ENCODE results near the gene ANKRD11.

DNA sequence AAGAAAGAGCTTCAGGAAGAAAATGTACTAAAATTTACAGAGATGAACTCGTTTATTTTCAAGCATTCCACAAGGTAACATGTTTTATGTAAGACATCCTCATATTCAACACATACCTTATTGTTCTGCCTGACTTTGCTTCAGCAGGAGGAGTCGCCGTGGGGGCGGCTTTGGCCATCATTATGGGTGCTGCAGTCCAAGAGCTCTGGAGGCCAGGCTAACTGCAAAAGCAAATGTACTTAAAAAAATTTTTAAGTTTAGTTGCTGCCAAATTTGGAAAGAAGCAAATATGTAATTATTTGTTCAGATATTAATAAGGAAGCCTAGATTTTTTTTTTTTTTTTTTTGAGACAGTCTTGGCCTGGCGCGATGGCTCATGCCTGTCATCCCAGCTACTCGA, 13.7 kb upstream of the ANKRD11 start:
- TF ChIP-seq, protein P1, sequence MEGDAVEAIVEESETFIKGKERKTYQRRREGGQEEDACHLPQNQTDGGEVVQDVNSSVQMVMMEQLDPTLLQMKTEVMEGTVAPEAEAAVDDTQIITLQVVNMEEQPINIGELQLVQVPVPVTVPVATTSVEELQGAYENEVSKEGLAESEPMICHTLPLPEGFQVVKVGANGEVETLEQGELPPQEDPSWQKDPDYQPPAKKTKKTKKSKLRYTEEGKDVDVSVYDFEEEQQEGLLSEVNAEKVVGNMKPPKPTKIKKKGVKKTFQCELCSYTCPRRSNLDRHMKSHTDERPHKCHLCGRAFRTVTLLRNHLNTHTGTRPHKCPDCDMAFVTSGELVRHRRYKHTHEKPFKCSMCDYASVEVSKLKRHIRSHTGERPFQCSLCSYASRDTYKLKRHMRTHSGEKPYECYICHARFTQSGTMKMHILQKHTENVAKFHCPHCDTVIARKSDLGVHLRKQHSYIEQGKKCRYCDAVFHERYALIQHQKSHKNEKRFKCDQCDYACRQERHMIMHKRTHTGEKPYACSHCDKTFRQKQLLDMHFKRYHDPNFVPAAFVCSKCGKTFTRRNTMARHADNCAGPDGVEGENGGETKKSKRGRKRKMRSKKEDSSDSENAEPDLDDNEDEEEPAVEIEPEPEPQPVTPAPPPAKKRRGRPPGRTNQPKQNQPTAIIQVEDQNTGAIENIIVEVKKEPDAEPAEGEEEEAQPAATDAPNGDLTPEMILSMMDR (IDR thresholded peaks at IDR 0.05), result no peak
- TF ChIP-seq POLR2AphosphoS5 (IDR thresholded peaks at IDR 0.05; ENCODE audit: low read depth, low read length), result no peak
- TF ChIP-seq, protein P2, sequence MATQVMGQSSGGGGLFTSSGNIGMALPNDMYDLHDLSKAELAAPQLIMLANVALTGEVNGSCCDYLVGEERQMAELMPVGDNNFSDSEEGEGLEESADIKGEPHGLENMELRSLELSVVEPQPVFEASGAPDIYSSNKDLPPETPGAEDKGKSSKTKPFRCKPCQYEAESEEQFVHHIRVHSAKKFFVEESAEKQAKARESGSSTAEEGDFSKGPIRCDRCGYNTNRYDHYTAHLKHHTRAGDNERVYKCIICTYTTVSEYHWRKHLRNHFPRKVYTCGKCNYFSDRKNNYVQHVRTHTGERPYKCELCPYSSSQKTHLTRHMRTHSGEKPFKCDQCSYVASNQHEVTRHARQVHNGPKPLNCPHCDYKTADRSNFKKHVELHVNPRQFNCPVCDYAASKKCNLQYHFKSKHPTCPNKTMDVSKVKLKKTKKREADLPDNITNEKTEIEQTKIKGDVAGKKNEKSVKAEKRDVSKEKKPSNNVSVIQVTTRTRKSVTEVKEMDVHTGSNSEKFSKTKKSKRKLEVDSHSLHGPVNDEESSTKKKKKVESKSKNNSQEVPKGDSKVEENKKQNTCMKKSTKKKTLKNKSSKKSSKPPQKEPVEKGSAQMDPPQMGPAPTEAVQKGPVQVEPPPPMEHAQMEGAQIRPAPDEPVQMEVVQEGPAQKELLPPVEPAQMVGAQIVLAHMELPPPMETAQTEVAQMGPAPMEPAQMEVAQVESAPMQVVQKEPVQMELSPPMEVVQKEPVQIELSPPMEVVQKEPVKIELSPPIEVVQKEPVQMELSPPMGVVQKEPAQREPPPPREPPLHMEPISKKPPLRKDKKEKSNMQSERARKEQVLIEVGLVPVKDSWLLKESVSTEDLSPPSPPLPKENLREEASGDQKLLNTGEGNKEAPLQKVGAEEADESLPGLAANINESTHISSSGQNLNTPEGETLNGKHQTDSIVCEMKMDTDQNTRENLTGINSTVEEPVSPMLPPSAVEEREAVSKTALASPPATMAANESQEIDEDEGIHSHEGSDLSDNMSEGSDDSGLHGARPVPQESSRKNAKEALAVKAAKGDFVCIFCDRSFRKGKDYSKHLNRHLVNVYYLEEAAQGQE (IDR thresholded peaks at IDR 0.05; ENCODE audit: insufficient read depth in 1 of 2, low read depth in 2 of 2, low read length in 1 of 2), result no peak
- TF ChIP-seq SIN3A (IDR thresholded peaks at IDR 0.05; ENCODE audit: borderline replicate concordance, insufficient read depth, low read depth, low read length), result no peak
- no peak for TF ChIP-seq TCF7L2 (IDR thresholded peaks at IDR 0.05; ENCODE audit: low read depth, low read length)

Measured in Panc1 (cell line).